GM21576 (cell line): Measurements from ENCODE around the gene NPAS2.

Experiments used
- ATAC-seq: cut with Tn5 transposase; IDR thresholded peaks from one replicate; pipeline ENCODE4 v1.9.1; 2021; ENCODE audit warnings: mild to moderate bottlenecking, moderate library complexity; ENCODE audit not compliant: unreplicated experiment

The NPAS2 gene

GRCh38 chr2:100819370-100820272, at the start of gene NPAS2:
NPAS2 (plus strand) TSS chr2:100820139; CDS start chr2:100904755, 84,616 bp downstream.
- ATAC-seq: no peak

GRCh38 chr2:100771125-100771524, 48.8 kb upstream of the NPAS2 start:
- ATAC-seq: no peak

GRCh38 chr2:100773538-100773937, 46.4 kb upstream of the NPAS2 start:
- ATAC-seq: no peak

- no peak for ATAC-seq
Observed at GRCh38 chr2:100776445-100776844, 43.5 kb upstream of the NPAS2 start.

GRCh38 chr2:100778637-100779450, 41.1 kb upstream of the NPAS2 start:
- no peak for ATAC-seq

GRCh38 chr2:100779908-100780202, 40.1 kb upstream of the NPAS2 start:
- no peak for ATAC-seq

GRCh38 chr2:100780203-100781008, 39.5 kb upstream of the NPAS2 start:
- ATAC-seq: no peak

GRCh38 chr2:100781009-100781325, 39.0 kb upstream of the NPAS2 start:
- ATAC-seq: no peak

- no peak for ATAC-seq
Observed at GRCh38 chr2:100781523-100782379, 38.2 kb upstream of the NPAS2 start.

GRCh38 chr2:100782380-100782878, 37.5 kb upstream of the NPAS2 start:
- ATAC-seq: no peak

- no peak for ATAC-seq
Observed at GRCh38 chr2:100783987-100784386, 36.0 kb upstream of the NPAS2 start.

GRCh38 chr2:100784681-100785080, 35.3 kb upstream of the NPAS2 start:
- ATAC-seq: no peak

GRCh38 chr2:100785626-100786296, 34.2 kb upstream of the NPAS2 start:
- no peak for ATAC-seq

GRCh38 chr2:100786297-100786658, 33.7 kb upstream of the NPAS2 start:
- no peak for ATAC-seq

GRCh38 chr2:100786985-100787384, 33.0 kb upstream of the NPAS2 start:
- no peak for ATAC-seq

- ATAC-seq: no peak
Observed at GRCh38 chr2:100789361-100789760, 30.6 kb upstream of the NPAS2 start.

- no peak for ATAC-seq
Observed at GRCh38 chr2:100791294-100791935, 28.5 kb upstream of the NPAS2 start.

GRCh38 chr2:100791936-100792308, 28.0 kb upstream of the NPAS2 start:
- no peak for ATAC-seq

GRCh38 chr2:100793220-100793619, 26.7 kb upstream of the NPAS2 start:
- no peak for ATAC-seq
